DND-41 (cell line): ENCODE results near the gene ACSL3.
A peak's percentile ranks its signal among the peaks of the same experiment; 100 is the strongest.

Experiments used
- ATAC-seq: fragments of 200-7000 bp; cut with Tn5 transposase; 3 replicates; pipeline ENCODE4 v1.9.1; 2021; ENCODE audit warnings: low read depth; ENCODE audit not compliant: insufficient read depth
- DNase-seq: peaks from one replicate; pipeline ENCODE4 v3.0.0-alpha.2; 2020
- H2AFZ ChIP-seq: 2 replicates; pipeline ENCODE4 v1.6.0; 2012; ENCODE audit warnings: low read depth, low read length
- H3K27ac ChIP-seq: 2 replicates; pipeline ENCODE4 v1.5.1; 2012; ENCODE audit warnings: low read length, inconsistent platforms
- H3K27me3 ChIP-seq: fragments of 200-600 bp; sonication (generic); 2 replicates; pipeline ENCODE4 v1.6.0; 2012; ENCODE audit warnings: low read length, mild to moderate bottlenecking, inconsistent platforms; ENCODE audit not compliant: insufficient read depth, poor library complexity
- H3K36me3 ChIP-seq: 2 replicates; pipeline ENCODE4 v1.5.1; 2012; ENCODE audit warnings: low read length, inconsistent platforms; ENCODE audit not compliant: insufficient read depth
- H3K4me1 ChIP-seq: 2 replicates; pipeline ENCODE4 v1.5.1; 2012; ENCODE audit warnings: mild to moderate bottlenecking, low read length; ENCODE audit not compliant: insufficient read depth
- H3K4me2 ChIP-seq: 2 replicates; pipeline ENCODE4 v1.6.0; 2012; ENCODE audit warnings: mild to moderate bottlenecking, moderate library complexity, low read length, inconsistent platforms; ENCODE audit not compliant: insufficient read depth
- H3K4me3 ChIP-seq, 2 experiments: fragments of 200-600 bp in 1 of 2; shearing (Covaris generic) in 1 of 2; 2 replicates each; pipeline ENCODE4 v1.5.1; 2012 to 2016; ENCODE audit warnings: inconsistent platforms in 2 of 2, low read length in 2 of 2, mild to moderate bottlenecking in 2 of 2, low read depth in 1 of 2, moderate library complexity in 1 of 2
- H3K79me2 ChIP-seq: 2 replicates; pipeline ENCODE4 v1.6.0; 2012; ENCODE audit warnings: low read length, inconsistent platforms; ENCODE audit not compliant: insufficient read depth
- H3K9ac ChIP-seq: 2 replicates; pipeline ENCODE4 v1.6.0; 2012; ENCODE audit warnings: low read depth, mild to moderate bottlenecking, inconsistent platforms, low read length, moderate library complexity
- H3K9me3 ChIP-seq: 2 replicates; pipeline ENCODE4 v1.5.1; 2012; ENCODE audit warnings: low read length, moderate library complexity, mild to moderate bottlenecking, inconsistent platforms; ENCODE audit not compliant: insufficient read depth, severe bottlenecking
- H4K20me1 ChIP-seq: 2 replicates; pipeline ENCODE4 v1.6.0; 2012; ENCODE audit warnings: low read length; ENCODE audit not compliant: insufficient read depth
- EZH2 ChIP-seq: IDR thresholded peaks from 3 replicates; pipeline ENCODE4 v1.6.1; 2012; ENCODE audit warnings: borderline replicate concordance, low read depth, mild to moderate bottlenecking, moderate library complexity, low read length, inconsistent platforms; ENCODE audit not compliant: severe bottlenecking
- TF ChIP-seq, protein P1 (sequence below): IDR thresholded peaks from 2 replicates; pipeline ENCODE4 v1.5.1; 2012; ENCODE audit warnings: borderline replicate concordance, low read length, moderate library complexity, mild to moderate bottlenecking; ENCODE audit not compliant: poor library complexity, severe bottlenecking; ENCODE audit errors: extremely low read depth

Gene ACSL3

DNA sequence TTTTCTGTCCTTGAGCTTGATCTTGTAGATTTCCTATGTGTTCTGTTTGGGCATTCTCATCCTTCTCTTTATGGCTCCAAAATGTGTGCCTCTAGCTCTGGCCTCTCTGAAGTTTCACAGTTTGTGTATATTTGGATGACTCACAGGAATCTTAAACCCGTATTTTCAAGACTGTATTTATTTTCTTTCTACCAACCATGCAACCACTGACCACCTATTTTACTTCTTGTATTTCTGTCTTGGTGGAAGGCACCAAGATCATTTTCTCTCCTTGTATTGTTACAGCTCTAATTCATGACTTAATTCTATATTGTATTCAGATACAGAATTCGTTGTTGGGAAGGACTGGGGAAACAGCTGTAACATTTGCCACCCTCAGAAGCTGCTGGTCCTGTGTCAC lies 39.5 kb downstream of the ACSL3 start:
- no peaks in the 10 kb centered on the region for H3K4me1 ChIP-seq
- peaks cover 67% of the 10 kb centered on the region for H3K79me2 ChIP-seq
- H3K27ac ChIP-seq: no peak overlapping the region

DNA sequence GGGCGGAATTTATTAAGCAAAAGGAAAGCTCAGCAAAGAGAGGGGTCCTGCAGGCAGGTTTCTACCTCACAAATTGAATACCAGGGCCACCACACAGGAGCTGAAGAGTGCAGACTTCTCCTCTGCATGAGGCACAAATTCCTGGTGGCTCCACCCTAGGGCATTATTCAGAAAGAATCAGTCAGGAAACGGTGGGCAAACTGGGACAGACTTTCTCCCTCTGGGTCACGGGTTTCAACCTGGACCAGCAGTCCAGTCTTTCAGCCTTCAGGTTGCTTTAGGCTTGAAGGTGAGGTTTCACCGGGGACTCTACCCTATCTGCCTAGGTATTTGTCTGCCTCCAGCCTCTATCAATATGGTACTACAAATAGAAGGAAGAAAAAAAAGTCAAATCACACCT lies 41.8 kb downstream of the ACSL3 start:
- Histone ChIP-seq H3K79me2 (peaks cover 90% of the 10 kb centered on the region), H3K4me2 (no peak overlapping the region), H3K4me3 (no peak overlapping the region), H3K27ac (no peak overlapping the region), H3K36me3 (peaks cover 15% of the 10 kb centered on the region), H2AFZ (no peak overlapping the region), H3K4me1 (peaks cover under 1% of the 10 kb centered on the region; the same call in 1 of the 2 replicates), H3K9ac (no peak overlapping the region), H3K9me3 (no peaks in the 10 kb centered on the region), H4K20me1 (peaks cover 28% of the 10 kb centered on the region; the same call in 1 of the 2 replicates), H3K27me3 (no peaks in the 10 kb centered on the region)
- no peak for DNase-seq
- TF ChIP-seq, protein P1, sequence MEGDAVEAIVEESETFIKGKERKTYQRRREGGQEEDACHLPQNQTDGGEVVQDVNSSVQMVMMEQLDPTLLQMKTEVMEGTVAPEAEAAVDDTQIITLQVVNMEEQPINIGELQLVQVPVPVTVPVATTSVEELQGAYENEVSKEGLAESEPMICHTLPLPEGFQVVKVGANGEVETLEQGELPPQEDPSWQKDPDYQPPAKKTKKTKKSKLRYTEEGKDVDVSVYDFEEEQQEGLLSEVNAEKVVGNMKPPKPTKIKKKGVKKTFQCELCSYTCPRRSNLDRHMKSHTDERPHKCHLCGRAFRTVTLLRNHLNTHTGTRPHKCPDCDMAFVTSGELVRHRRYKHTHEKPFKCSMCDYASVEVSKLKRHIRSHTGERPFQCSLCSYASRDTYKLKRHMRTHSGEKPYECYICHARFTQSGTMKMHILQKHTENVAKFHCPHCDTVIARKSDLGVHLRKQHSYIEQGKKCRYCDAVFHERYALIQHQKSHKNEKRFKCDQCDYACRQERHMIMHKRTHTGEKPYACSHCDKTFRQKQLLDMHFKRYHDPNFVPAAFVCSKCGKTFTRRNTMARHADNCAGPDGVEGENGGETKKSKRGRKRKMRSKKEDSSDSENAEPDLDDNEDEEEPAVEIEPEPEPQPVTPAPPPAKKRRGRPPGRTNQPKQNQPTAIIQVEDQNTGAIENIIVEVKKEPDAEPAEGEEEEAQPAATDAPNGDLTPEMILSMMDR: no peak
- TF ChIP-seq EZH2: no peak
- no peak for ATAC-seq

More for the DNA sequence above, 39.5 kb downstream of the ACSL3 start:
- TF ChIP-seq EZH2: no peak
- ATAC-seq: no peak
- H3K9ac ChIP-seq: no peak overlapping the region
- peaks cover 12% of the 10 kb centered on the region; the same call in 1 of the 2 replicates for H3K36me3 ChIP-seq
- no peaks in the 10 kb centered on the region for H3K27me3 ChIP-seq
- H3K4me2 ChIP-seq: no peak overlapping the region
- H2AFZ ChIP-seq: no peak overlapping the region
- no peaks in the 10 kb centered on the region for H3K9me3 ChIP-seq
- peaks cover 17% of the 10 kb centered on the region; the same call in 1 of the 2 replicates for H4K20me1 ChIP-seq
- H3K4me3 ChIP-seq: no peak overlapping the region
- DNase-seq: no peak

DNA sequence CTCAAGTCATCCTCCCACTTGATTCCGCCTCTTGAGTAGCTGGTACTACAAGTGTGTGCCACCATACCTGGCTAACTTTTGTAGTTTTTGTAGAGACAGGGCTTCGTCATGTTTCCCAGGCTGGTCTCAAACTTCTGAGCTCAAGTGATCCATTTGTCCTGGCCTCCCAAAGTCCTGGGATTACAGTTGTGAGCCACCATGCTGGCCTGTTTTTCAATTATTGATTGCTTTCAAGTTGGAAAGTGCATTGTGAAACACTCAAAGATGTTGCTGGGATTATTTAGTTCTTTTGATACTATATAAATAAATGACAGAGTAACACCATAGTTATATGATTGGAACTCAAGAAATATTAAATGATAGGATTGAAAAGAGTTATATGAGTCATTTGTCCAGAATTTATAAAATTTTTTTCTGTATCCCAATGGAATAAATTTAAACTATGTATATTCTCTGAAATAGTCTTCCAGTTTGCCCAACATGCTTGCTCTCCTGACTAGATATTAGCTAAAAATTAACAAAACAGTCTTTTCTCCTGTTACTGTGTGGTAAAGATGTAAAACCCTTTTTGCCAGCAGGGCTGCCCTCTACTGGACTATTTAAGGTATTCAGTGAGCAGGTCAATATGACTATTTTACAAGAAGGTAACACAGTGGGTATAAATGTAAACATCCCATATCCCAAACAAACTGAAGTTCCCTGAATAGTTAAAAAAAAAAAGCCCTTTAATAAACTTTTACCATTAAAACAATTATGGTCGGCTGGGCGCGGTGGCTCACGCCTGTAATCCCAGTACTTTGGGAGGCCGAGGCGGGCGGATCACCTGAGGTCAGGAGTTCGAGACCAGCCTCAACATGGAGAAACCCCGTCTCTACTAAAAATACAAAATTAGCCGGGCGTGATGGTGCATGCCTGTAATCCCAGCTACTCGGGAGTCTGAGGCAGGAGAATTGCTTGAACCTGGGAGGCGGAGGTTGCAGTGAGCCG lies 42.7 kb downstream of the ACSL3 start:
- H2AFZ ChIP-seq: no peak overlapping the region
- ATAC-seq (peak; percentile 84), DNase-seq (peak; percentile 38)
- H4K20me1 ChIP-seq: peaks cover 33% of the 10 kb centered on the region; the same call in 1 of the 2 replicates
- TF ChIP-seq, protein P1: peak; percentile 74
- TF ChIP-seq EZH2: no peak
- no peak overlapping the region for H3K9ac ChIP-seq
- H3K27ac ChIP-seq: no peak overlapping the region
- no peaks in the 10 kb centered on the region for H3K27me3 ChIP-seq
- peaks cover 91% of the 10 kb centered on the region for H3K79me2 ChIP-seq
- H3K4me2 ChIP-seq: no peak overlapping the region
- H3K4me1 ChIP-seq: peaks cover 8% of the 10 kb centered on the region
- no peaks in the 10 kb centered on the region for H3K9me3 ChIP-seq
- peaks cover 22% of the 10 kb centered on the region for H3K36me3 ChIP-seq
- no peak overlapping the region for H3K4me3 ChIP-seq
